Activated effector memory CD4-positive, alpha-beta T cell treated with Interleukin-2 at 50 U/mL for 16 hours (primary cell): ENCODE data around the gene F9.
"Not testable (repeated sequence)": the region's sequence is repeated elsewhere in the genome, so short reads cannot be mapped to it uniquely, and the experiment has no call there.

Experiments
- DNase-seq: peaks from one replicate; pipeline ENCODE4 v3.0.0-alpha.2; 2020

The F9 gene

DNA sequence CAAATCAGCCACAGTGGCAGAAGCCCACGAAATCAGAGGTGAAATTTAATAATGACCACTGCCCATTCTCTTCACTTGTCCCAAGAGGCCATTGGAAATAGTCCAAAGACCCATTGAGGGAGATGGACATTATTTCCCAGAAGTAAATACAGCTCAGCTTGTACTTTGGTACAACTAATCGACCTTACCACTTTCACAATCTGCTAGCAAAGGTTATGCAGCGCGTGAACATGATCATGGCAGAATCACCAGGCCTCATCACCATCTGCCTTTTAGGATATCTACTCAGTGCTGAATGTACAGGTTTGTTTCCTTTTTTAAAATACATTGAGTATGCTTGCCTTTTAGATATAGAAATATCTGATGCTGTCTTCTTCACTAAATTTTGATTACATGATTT lies at the start of gene F9:
F9 (plus strand) TSS at position 190 of the 400 bp plus-strand sequence; CDS start at position 216, 26 bp downstream.
- DNase-seq = no peak

DNA sequence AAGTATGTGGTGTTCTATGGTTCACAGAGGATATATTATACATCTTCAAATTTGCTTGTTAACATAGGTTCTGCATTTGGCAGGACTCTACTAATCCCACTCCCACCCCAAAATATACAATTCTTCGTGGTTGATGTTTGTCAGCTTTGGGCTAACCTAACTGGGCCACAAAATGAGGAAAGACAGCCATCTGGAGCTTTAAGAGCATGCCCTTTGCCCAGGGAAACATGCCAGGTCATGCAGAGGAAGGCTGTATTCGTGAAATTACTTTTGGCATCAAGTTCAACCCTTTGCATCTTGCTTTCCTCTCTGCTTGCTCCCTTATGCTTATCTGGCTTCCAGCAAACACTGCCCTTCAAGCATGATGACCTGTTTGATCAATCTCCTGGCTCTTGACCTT lies 46.8 kb upstream of the F9 start:
- DNase-seq = no peak

DNA sequence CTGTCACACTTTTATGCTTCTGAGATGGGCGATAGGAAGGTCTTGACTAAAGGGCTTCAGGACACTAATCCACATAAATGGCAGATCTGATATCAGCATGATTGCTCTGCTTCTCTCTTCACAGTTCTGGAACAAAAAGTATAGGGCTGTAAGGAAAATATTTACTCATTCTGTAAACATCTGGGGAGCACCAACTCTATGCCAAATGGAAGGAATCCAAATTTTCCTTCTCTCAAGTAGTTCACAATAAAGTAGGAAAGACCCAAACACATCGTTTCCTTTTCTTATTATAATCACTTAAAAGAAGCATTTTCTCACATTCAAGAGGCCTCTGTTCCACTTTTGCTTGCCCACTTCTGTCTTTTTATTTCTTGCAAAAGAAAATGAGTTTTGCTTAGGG lies 45.9 kb upstream of the F9 start:
- DNase-seq = no peak

DNA sequence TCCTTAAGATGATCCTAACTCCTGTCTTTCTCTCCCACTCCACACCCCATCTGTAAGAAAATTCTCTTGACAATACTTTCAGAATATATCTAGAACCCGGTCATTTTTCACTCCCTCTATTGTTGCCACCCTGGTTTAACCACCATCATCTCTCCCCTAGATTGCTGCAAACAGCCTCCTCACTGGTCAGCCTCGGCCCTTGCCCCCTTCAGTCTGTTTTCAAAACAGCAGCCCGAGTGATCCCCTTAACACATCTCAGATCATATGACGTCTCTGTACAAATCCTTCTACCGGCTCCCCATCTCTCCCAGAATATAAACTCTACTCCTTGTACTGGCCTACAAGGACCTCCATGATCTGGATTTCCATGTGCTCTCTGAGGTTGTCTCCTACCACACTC lies 35.2 kb upstream of the F9 start:
- DNase-seq = no peak

DNA sequence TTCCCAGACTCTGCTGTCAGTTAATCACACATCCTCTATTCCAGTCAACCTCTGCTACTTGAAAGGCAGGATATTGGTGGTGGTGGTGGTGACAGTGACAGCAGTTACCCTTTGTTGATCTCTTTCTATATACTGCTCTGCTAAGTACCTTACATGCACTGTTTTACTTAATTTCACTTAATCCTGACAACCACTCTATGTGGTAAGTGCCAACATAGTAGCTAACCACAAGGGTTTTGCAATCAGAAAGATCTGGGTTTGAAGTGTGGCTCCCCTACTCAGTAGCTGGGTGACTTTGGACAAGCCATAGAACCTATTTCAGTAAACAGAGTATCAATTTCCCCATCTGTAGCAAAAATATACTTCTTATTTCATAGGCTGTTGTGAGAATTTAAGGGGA lies 24.2 kb upstream of the F9 start:
- DNase-seq = no peak

DNA sequence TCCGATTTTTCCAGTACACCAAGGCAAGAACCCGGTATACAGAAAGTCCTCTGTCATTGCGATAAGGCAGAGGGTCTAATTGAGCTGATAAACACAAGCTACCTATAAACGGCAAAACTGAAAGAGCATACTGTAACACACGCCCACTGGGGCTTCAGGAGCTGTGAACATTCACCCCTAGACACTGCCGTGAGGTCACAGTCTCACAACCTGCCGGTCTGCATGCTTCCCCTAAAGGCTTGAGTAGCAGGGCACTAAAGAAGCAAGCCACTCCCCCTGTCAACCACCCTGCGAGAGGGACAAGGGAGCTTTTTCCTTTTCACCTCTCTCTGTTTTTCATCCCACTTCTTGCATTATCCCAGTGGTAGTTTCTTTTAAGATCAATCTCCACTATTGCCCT lies 22.4 kb upstream of the F9 start:
- no peak for DNase-seq

DNA sequence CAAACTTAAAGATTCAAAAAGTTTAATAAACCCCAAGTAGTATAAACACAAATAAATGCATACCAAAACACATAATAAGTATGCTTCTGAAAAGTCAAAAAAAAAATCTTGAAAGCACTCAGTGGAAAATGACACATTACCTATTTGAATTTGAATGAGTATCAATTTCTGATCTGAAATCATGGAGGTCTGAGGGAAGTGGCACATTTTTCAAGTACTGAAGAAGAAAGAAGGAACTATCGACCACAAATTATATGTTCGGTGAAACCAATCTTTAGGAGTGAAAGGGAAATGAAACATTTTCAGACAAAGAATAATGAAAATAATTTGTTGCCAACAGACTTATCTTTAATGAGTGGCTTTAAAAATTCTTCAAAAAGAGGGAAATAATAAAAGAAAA lies 12.1 kb upstream of the F9 start:
- DNase-seq = no peak

DNA sequence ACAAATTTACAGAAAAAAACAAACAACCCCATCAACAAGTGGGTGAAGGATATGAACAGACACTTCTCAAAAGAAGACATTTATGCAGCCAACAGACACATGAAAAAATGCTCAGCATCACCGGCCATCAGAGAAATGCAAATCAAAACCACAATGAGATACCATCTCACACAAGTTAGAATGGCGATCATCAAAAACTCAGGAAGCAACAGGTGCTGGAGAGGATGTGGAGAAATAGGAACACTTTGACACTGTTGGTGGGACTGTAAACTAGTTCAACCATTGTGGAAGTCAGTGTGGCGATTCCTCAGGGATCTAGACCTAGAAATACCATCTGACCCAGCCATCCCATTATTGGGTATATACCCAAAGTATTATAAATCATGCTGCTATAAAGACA lies 1.7 kb upstream of the F9 start:
- DNase-seq = not testable (repeated sequence)

DNA sequence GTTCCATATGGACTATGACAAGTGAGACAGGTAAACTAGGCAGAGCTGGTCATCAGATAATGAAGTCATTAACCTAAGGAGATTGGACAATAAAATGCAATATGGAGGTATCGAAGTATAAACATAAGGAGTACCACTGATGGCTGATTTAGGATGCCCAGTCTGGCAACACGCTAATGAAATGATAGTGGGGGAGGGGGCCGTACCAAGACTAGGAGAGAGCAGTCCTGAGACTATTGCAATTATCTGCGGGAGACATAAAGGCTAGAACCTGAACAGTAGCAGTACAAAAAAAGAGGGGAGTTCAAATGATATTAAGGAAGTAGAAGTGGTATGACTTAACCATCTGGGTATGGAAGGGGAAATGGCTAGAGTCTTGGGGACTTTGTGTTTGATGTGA lies 2.3 kb downstream of the F9 start:
- DNase-seq = no peak

DNA sequence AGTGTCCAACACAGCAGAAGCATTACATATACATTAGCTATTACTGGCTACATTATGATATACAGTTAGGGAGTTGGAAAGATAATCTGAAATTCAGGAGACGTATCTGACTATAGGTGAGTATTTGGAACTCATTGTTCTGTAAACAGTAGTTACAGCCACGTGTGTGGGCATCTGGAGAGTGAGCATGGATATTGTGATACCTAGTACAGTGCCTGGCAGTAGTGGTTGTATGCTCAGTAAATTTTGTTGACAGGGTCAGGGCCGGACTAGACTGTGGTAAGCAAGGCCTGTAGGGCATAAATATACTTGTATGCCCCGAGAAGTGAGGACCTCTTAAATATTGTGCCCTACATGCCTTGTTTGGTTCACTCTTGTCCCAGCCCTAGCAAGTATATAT lies 2.9 kb downstream of the F9 start:
- no peak for DNase-seq

DNA sequence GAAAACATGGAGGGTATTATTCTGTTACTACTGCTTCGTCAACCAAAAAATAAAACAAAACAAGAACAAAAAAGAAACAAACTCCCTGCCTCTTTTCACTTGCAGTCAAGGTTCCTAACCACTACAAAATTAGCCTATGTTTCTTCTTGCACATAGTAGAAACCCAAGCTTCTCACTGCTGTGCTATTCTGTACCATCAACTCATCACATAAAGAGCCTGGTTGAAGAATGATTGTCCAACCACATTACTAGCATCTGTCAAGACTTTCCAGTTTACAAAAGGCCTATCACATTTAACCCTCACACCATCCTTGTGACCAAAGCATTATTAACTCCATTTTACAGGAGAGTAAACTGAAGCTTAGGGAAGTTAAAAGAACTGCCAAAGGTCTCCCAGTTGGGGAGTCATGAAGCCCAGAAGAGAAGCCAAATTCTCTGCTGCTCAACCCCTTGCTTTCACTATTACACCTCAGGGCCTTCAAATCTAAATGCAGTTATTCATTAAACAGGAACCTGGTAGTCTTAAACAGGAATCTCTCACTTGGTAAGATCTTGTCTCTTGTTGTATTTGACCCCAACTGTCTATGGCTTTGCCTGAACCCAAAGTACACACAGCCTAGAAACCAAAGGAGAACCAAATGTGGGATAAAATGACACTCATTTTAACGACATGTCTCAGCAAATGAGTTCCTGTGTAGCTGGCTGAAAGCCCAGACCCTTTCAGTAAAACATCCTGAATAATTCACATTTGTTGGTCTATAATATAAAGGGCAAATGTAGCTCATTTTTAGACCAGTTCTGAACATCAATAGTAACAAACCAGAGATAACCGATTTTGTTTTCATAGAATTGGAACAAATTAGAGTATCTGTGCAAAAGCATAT lies 8.6 kb downstream of the F9 start:
- no peak for DNase-seq

DNA sequence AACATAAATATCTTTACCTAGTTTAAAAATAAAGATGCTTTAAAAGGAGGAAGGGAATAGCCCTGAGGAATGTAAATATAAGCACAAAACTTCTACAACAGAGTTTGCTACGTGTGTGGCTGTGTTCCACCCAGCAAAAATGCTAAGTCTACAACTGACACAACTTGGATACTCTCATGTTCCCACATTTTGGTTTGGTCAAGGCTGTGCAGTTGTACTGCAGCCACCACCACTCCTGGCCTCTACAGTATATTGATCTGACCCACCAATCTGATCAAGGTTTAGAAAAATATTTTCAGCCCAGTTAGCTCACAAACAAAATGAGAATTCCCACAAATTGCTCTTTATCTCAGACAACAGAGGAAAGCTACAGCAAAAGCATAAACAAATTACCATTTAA lies 12.1 kb downstream of the F9 start:
- DNase-seq = no peak

DNA sequence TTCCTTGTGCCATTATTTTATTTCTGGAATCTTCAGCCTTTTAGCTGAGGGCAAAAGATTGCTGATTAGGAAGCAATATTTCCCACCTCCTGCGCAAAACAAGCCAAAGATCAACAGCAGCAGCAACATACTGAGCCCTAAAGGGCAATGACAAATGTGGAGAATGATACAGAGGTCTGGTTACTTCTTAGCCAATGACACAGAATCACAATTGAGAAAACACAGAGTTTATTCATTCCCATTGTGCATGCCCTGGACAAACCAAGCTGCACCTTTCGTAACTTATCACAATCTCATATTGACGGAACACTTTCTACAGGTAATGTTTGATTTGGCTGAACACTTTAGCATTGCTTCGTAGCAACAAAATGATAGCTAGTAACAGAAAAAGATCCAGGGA lies 13.4 kb downstream of the F9 start:
- DNase-seq = no peak

DNA sequence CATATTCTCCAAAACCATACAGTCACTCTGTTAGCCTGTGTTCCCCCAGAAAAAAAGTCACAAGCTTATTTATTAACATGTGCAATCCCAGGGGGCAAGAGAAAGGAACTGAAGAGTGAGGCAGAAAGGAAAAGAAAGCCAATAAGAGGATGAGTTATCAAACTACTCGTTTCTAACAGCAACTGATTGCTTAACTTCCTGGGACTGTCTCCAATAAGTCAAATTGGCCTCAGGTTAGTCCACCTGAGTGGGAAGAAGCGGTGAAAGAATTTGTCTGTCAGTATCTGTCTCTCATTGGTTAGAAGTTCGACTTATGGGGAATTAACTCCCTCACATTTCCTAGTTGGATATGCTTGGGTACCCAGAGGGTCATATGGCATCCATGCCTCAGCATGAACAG lies 14.1 kb downstream of the F9 start:
- DNase-seq = no peak

DNA sequence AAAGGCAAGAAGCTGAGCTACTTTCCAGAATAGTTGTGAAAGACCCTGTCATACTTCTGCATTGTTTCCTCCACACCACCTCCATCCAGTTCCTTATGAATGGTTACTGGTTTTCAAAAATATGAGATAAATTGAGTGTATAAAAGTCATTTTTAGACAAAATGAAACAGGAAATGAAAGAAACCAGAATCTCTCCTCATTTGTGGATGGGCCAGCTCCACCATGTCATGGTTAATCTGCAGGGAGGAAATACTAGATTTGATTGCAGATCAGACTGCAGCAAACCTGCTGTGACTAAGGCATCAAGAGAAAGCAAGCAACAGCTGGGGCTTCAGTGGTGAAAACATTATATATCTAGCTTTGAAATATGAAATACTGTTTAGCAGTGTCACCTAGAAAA lies 23.8 kb downstream of the F9 start:
- DNase-seq = no peak

DNA sequence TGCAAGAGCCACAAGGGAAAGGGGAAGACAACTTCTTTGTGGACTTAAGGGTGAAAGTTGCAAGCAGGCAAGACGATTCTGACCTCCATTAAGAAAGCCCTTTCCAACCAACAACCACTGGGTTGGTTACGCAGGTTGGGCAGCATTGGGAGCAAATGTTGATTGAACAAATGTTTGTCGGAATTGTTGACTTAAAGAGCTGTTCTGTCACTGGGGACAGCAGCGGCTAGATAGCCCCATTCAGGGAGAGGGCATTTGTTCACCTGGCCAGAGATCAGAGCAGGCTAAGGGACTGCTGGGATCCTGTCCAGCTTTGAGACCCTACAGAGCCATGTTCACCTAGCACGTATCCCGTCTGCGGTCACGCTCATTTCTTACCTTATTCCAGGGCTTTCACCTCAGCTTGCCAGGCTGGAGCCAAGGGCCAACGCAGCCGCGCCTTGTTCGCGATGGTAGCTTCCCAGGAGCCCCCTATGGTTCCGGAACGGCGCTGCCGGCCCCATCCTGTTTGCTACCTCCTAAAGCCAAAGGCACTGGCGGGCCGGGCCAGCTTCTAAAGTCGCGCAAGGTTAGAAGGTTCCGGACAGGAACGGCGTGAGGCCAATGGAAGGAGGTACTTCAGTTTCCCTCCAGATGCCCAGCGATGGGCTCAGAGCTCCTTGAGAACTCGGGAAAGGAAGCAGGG lies 24.6 kb downstream of the F9 start:
- DNase-seq = no peak

DNA sequence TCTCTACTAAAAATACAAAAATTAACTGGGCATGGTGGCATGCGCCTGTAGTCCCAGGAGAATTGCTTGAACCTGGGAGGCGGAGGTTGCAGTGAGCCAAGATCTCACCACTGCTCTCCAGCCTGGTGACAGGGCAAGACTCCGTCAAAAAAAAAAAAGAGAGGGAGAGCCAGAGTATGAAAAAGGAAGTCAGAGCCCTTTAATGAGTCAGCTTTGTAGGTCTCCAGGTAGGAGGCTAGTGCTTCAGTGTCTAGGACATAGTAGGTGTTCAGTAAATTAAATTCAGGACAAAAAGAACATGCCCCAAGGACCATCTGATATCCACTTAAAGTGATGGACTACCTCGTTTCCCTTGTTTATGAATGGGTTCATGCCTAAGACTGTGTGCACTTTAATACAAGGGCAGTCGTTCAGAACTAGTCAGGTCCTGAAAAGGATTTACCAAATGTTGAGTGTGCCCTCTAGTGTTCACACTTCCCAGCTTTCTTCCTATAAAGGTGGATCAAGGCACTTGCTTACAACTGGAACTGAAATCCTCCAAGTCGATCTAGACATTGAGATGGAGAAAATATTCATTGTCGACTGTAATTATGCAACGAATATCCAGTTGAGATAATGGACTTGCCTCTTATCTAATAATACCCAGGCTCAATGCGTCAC lies 29.0 kb downstream of the F9 start:
- no peak for DNase-seq

DNA sequence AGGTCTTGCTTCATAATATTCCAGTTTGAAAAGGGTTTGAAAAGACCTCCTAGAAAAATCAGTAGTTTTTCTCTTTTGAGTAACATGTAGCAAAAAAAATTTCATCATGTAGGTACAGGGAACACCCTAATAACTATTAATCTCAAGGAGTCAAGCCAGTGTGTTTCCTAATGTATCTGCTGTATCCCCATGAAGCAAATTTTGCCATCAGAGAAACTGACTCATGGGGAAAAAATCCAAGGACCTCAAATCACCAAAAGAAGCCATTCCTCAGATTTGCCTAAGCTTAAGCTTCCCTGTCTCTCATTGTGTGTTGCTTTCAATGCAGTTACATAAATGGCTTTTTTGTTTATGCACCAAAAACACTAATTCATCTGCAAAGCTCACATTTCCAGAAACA lies 29.7 kb downstream of the F9 start:
- DNase-seq = no peak

DNA sequence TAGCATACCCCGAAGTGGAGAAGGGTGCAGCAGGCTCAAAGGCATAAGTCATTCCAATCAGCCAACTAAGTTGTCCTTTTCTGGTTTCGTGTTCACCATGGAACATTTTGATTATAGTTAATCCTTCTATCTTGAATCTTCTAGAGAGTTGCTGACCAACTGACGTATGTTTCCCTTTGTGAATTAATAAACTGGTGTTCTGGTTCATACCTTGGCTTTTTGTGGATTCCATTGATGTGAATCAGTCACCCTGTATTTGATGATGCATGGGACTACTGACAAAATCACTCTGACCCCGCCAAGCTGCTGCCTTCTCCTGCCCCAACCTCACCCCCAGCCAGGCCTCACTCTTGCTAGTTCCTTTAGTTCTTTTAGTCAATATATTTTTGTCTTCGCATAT lies 32.7 kb downstream of the F9 start:
- DNase-seq = no peak

DNA sequence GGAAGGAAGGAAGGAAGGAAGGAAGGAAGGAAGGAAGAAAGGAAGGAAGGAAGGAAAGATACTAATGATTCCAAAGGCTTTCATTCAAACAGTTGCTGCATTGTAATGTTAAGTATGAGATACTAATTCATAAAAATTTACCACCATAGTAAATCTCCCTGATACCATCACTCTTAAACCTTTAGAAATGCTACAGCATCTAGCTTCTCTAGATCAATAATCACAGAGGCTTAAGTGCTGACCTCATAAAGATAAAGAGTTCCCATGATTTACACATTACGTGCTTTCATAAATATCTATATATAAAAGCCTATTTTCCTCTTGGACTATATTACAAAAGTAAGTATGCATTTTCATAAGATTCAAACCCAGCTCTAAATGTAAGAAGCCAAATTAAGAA lies 36.4 kb downstream of the F9 start:
- DNase-seq = no peak

DNA sequence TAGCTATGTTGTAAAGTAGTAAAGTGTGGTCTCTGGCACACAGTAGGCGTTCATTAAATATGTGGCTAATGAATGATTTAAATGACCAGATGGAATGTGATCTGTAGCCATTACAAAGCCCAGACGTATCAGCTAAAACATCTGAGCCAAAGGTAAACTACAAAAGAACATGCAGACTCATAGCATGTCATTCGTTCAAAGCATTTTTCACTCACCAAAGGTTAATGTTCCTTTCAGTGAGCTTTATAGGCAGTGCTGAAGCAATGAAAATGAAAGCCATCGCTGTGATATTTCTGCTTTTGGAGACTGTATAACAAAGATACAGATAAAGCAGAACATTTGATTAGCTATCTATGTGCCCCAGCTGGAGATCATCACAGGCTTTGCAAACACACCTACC lies 50.5 kb downstream of the F9 start:
- no peak for DNase-seq

DNA sequence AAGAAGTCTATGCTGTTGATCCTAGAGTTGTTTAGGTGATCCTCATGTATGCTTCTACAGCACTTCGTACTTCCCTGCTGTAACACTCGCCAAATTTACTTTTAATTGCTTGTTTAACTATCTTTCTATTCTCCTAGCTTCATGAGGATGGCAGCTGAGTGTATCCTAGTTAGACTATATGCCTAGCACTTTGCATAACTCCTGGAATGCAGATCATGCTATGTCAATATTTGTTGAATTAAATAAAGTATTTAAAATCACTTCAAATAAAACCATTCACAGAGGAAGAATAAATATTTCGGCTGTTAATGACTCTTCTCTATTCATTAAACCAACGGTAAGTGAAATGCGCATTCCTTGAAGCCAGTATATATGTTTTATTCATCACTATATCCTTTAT lies 55.1 kb downstream of the F9 start:
- no peak for DNase-seq

DNA sequence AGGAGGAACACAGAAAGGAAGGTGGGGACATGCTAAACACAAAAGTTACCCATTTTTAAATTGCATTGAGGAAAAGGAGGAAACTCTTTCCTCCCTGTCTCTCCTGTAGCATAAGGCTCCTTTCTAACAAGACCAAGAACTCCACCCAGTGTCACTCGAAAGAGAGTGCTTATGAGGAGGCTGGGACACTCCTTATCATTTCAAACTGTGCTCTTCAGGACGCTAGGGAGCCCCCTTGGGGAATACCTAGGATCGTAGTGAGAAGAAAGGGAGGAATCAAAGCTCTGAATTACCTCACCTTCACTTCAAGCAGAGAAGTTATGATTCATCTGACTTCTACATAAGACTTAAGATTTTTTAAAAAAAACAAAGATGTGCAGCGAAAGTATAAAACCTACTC lies 65.5 kb downstream of the F9 start:
- DNase-seq = no peak

DNA sequence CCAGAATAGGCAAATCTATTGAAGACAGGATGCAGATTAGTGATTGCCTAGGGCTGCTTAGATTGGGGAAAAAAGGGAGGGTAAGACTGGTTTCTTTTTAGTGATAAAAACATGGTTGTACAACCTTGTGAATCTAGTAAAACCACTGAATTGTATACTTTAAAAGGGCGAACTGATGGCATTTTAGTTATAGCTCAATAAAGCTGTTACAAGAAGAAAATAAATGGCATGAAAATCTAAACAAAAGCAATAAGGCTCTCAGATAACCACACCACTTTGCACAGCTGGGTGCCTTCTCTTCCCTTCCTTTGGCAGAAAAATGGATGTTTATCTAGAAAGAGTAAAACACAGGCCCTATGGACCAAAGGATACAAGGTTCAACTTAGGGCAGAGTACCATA lies 69.6 kb downstream of the F9 start:
- no peak for DNase-seq
